GM12891 (cell line): ENCODE data around the gene EFCAB10.

Experiments used
- POLR2A ChIP-seq: IDR thresholded peaks from 2 replicates; pipeline ENCODE4 v1.6.1; 2011; ENCODE audit warnings: low read depth, low read length, control low read depth
- POLR2AphosphoS5 ChIP-seq: IDR thresholded peaks from 2 replicates; pipeline ENCODE4 v1.6.1; 2011; ENCODE audit warnings: low read depth, low read length, control low read depth
- POU2F2 ChIP-seq: IDR thresholded peaks from 2 replicates; pipeline ENCODE4 v1.6.1; 2011; ENCODE audit warnings: low read depth, mild to moderate bottlenecking, control low read depth, low read length, moderate library complexity

DNA sequence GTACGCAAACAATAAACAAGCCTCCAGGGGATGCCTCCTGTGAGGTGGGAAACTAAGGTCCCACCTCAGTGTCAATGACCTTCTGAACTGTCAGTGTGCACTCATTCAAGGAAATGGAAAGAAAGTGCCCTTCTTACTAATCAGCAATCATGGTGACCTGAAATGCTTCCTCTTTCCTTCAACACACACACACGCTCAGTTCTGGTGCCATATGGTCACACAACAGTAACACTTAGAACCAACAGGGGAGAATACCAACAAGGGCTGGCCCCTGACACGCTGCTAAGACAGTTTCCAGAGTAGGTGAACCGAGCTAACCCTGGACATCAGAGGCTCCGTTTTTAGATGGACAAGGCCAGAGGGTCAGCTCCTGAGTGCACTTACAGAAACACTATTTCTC lies 42.1 kb upstream of the EFCAB10 start:
- TF ChIP-seq POLR2AphosphoS5, result no peak
- no peak for TF ChIP-seq POLR2A
- TF ChIP-seq POU2F2, result no peak
